IPS-NIHi11 (cell line): ENCODE data around the gene RAPGEF1.
"Not testable (repeated sequence)": the region's sequence is repeated elsewhere in the genome, so short reads cannot be mapped to it uniquely, and the experiment has no call there.

ENCODE experiments used
- DNase-seq: peaks from one replicate; pipeline ENCODE4 v3.0.0; 2012; ENCODE audit warnings: mixed read lengths, low spot score

Gene RAPGEF1

GRCh38 chr9:131562032-131562959, 177.6 kb downstream of the RAPGEF1 start:
- no peak for DNase-seq

GRCh38 chr9:131559421-131560000, 180.4 kb downstream of the RAPGEF1 start:
- no peak for DNase-seq

GRCh38 chr9:131557855-131558548, 181.9 kb downstream of the RAPGEF1 start:
- no peak for DNase-seq

GRCh38 chr9:131555841-131556673, 183.8 kb downstream of the RAPGEF1 start:
- DNase-seq = no peak

- DNase-seq = peak; percentile 51
These were observed 185.0 kb downstream of the RAPGEF1 start for GRCh38 chr9:131554843-131555351.

- peak; percentile 37 for DNase-seq
These were observed 185.6 kb downstream of the RAPGEF1 start for GRCh38 chr9:131554087-131554842.

- no peak for DNase-seq
These were observed 187.8 kb downstream of the RAPGEF1 start for GRCh38 chr9:131552030-131552429.

- not testable (repeated sequence) for DNase-seq
These were observed 189.4 kb downstream of the RAPGEF1 start for GRCh38 chr9:131550465-131550864.

- DNase-seq = not testable (repeated sequence)
These were observed 190.7 kb downstream of the RAPGEF1 start for GRCh38 chr9:131549186-131549585.

GRCh38 chr9:131546336-131547084, 193.4 kb downstream of the RAPGEF1 start:
- peak; percentile 74 for DNase-seq

GRCh38 chr9:131545786-131546335, 194.0 kb downstream of the RAPGEF1 start:
- no peak for DNase-seq

- peak; percentile 79 for DNase-seq
These were observed 194.7 kb downstream of the RAPGEF1 start, which contains the start of gene PRRT1B for GRCh38 chr9:131545003-131545785. TSS of gene PRRT1B (plus strand) at chr9:131545523. CDS start at chr9:131545616, 93 bp downstream.

GRCh38 chr9:131543141-131543540, 196.7 kb downstream of the RAPGEF1 start:
- DNase-seq = no peak

- no peak for DNase-seq
These were observed 200.5 kb downstream of the RAPGEF1 start for GRCh38 chr9:131539223-131539923.

GRCh38 chr9:131537946-131538345, 201.9 kb downstream of the RAPGEF1 start:
- no peak for DNase-seq

- DNase-seq = no peak
These were observed 205.1 kb downstream of the RAPGEF1 start for GRCh38 chr9:131534721-131535237.

GRCh38 chr9:131530920-131531832, 208.7 kb downstream of the RAPGEF1 start, which contains the start of gene UCK1:
TSS of gene UCK1 (minus strand) at chr9:131531263. CDS start at chr9:131531174, 89 bp downstream.
- DNase-seq = peak; percentile 99
